ENCODE results near the gene GNL2. TPM values are rescaled to one million over a fixed set of nuclear protein-coding genes. Genes with fewer than 3 reads are reported as not detected.
A peak's percentile ranks its signal among the peaks of the same experiment; 100 is the strongest.

The GNL2 gene
- total and polyA plus RNA-seq, 7 donors: 29.6 to 104 (median 51.4) TPM

DNA sequence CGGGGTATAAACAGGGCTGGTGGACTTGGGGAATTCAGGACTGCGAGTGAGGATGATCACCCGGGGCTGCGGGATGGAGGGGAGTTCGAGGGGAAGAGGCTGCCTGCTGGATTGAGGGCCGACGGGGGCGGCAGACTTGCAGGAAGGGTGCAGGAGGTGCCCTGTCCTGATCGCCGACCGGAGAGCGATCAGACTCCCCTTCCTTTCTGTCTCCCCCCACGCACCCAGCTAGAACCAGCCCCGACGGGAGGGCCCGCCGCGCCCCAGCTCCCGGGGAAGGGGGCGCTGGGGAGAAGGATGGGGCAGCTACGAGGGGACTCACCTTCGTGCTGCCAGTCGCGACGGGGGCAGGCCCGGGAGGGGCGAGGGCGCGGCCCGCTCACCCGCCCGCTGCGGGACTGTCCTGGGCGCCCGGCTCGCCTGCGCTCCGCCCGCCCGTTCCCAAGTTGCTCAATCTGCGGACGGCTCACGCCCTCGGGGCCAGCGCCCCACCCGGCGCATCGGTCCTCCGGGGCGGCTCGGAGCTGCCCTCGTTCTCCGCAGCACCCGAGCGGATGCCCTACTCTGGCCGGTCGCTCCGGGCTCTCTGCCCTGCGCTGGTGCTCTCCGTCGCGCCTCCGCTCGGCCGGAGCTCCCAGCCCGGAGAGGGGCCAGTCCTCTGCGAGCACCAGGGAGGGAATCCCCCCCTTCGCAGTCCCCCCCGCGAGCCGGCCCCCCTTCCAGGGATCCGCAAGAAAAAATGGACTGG lies 38.7 kb upstream of the GNL2 start, which contains the start of gene RSPO1:
TSS of gene RSPO1 (minus strand) at position 649 of the 748 bp plus-strand sequence. CDS start 5,231 bp downstream, outside the sequence.
- H3K4me3 ChIP-seq: peak within 1 kb of the TSS; percentile 19
- ATAC-seq (peak in 1 of 4 donors; percentile 37), DNase-seq (no peak)

DNA sequence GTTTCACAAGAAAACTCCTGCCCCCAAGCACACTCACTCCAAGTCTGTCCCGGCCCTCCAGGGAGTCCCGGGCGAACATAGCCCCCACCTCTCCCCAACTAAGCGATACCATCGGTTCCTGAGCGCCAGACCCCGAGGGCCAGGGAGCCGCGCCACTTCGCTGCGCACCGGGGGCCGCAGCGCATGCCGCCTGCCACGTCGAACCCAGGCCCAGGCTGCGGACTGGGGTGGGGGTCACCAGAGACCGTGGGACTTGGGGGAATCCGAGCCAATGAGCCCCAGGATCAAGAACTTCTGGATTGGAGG lies 38.2 kb upstream of the GNL2 start:
- Histone ChIP-seq H3K36me3 (ENCODE audit: insufficient read depth in 1 of 2, low read depth in 1 of 2) (no peaks in the 10 kb centered on the region), H3K4me1 (no peaks in the 10 kb centered on the region), H3K4me3 (no peak overlapping the region), H3K9me3 (no peaks in the 10 kb centered on the region), H3K27me3 (ENCODE audit: insufficient read depth in 3 of 3, low read length in 2 of 3) (peaks cover 0 to 93% (median 43%) of the 10 kb centered on the region in 3 donors), H3K27ac (no peak overlapping the region)
- ATAC-seq (no peak), DNase-seq (no peak)
- 1% methylated on average over 19 to 20 of the region's 20 CpGs for WGBS, 3 donors
- TF ChIP-seq, protein P1, sequence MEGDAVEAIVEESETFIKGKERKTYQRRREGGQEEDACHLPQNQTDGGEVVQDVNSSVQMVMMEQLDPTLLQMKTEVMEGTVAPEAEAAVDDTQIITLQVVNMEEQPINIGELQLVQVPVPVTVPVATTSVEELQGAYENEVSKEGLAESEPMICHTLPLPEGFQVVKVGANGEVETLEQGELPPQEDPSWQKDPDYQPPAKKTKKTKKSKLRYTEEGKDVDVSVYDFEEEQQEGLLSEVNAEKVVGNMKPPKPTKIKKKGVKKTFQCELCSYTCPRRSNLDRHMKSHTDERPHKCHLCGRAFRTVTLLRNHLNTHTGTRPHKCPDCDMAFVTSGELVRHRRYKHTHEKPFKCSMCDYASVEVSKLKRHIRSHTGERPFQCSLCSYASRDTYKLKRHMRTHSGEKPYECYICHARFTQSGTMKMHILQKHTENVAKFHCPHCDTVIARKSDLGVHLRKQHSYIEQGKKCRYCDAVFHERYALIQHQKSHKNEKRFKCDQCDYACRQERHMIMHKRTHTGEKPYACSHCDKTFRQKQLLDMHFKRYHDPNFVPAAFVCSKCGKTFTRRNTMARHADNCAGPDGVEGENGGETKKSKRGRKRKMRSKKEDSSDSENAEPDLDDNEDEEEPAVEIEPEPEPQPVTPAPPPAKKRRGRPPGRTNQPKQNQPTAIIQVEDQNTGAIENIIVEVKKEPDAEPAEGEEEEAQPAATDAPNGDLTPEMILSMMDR (IDR thresholded peaks at IDR 0.05): no peak
- intact Hi-C loops (cut with DNase I): no loop called here

More for the DNA sequence above, 38.7 kb upstream of the GNL2 start, which contains the start of gene RSPO1:
- WGBS, 3 donors: 1% methylated on average over 48 to 69 of the region's 72 CpGs
- H3K4me1 ChIP-seq: no peaks in the 10 kb centered on the region
- H3K36me3 ChIP-seq (ENCODE audit: insufficient read depth in 1 of 2, low read depth in 1 of 2): no peaks in the 10 kb centered on the region
- peaks cover 0 to 95% (median 43%) of the 10 kb centered on the region in 3 donors for H3K27me3 ChIP-seq (ENCODE audit: insufficient read depth in 3 of 3, low read length in 2 of 3)
- no peaks in the 10 kb centered on the region for H3K9me3 ChIP-seq
- TF ChIP-seq, protein P1 (IDR thresholded peaks at IDR 0.05): no peak
- intact Hi-C loops (cut with DNase I): no loop called here
- no peak within 1 kb of the TSS for H3K27ac ChIP-seq

DNA sequence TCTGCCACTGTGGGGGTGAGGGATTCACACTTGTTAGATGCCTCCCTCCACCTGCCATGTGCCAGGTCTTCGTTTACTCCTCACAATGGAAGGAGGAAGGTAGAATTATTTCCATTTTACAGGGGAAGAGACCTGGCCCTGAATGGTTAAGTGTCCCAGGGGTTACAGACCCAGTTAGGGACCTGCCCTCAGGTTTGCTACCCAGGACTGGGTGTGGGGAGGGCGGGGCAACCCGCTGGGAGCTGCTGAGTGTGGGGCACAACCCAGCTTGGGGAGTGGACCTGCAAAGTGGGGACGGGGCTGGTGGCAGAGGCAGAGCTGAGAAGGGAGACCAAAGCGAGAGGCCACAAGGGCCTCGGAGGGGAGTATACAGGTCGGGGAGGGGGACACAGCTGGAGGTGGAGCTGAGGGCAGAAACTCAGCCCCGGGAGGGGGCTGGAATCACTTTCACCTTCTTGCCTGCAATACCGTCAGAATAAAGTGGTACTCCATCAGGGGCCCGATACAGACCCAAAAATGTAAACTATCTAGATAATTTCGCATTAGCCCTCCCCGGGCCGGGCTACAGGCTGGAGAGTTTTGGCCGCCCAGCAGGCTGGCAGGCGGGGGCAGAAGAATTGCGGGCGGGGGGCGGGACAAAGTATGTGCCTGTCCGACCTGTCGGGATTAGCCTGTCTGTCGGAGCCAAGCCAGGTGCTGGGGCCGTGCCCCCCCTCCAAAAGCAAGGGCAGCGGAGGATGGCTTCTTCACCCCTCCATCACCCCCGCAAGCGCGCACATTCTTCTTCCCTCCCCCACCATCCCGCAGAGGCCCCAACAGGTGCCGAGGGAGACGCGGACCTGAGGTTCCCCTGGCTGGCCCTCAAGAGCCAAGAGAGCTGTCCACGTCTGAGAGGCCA lies 37.6 kb upstream of the GNL2 start:
- Histone ChIP-seq H3K27ac (no peak overlapping the region), H3K36me3 (ENCODE audit: insufficient read depth in 1 of 2, low read depth in 1 of 2) (no peaks in the 10 kb centered on the region), H3K9me3 (no peaks in the 10 kb centered on the region), H3K4me1 (no peaks in the 10 kb centered on the region), H3K4me3 (no peak overlapping the region), H3K27me3 (ENCODE audit: insufficient read depth in 3 of 3, low read length in 2 of 3) (peaks cover 0 to 93% (median 40%) of the 10 kb centered on the region in 3 donors)
- TF ChIP-seq, protein P1 (IDR thresholded peaks at IDR 0.05): no peak
- no peak for ATAC-seq
- 2 to 3% (median 3%) methylated on average over 26 to 31 of the region's 31 CpGs for WGBS, 3 donors
- DNase-seq: no peak
- intact Hi-C loops (cut with DNase I): no loop called here

DNA sequence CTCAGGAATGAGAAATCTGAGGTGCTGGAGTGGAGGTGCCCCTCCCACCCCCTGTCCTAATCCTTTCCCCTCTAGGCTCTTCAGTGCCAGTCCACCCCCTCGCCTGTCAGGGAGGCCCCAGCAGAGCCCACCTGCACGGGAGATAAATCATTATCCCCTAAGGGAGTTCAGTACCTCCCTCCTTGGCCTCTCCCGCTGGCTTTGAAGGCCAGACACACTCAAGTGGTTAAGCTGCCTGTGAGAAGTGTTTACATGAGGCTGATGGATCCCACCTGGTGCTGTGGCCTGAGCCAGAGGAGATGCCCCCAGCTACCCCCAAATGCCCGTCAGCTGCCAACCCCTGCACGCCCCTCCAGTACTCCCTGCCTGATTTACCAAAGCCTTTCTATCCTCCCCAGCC lies 35.3 kb upstream of the GNL2 start:
- H3K4me1 ChIP-seq: no peaks in the 10 kb centered on the region
- ATAC-seq: no peak

More for the DNA sequence above, 35.3 kb upstream of the GNL2 start:
- intact Hi-C loops (cut with DNase I): no loop called here
- WGBS, 3 donors: 11 to 19% (median 15%) methylated on average over 5 of the region's 5 CpGs
- no peaks in the 10 kb centered on the region for H3K36me3 ChIP-seq (ENCODE audit: insufficient read depth in 1 of 2, low read depth in 1 of 2)
- H3K4me3 ChIP-seq: no peak overlapping the region
- H3K9me3 ChIP-seq: no peaks in the 10 kb centered on the region
- DNase-seq: no peak
- peaks cover 0 to 83% (median 43%) of the 10 kb centered on the region in 3 donors for H3K27me3 ChIP-seq (ENCODE audit: insufficient read depth in 3 of 3, low read length in 2 of 3)
- no peak overlapping the region for H3K27ac ChIP-seq
- TF ChIP-seq, protein P1 (IDR thresholded peaks at IDR 0.05): no peak
